Right renal cortex interstitium (tissue), 3 donors: ENCODE data around the gene EPN1. TPM values are rescaled to one million over a fixed set of nuclear protein-coding genes. Genes with fewer than 3 reads are reported as not detected.
"Not testable (repeated sequence)": the region's sequence is repeated elsewhere in the genome, so short reads cannot be mapped to it uniquely, and the experiment has no call there.

Source experiments
- DNase-seq, 3 donors: peaks; one replicate each; pipeline ENCODE4 v3.0.0-alpha.2; 2013; ENCODE audit warnings: low read depth in 3 of 3, low spot score in 2 of 3
- polyA plus RNA-seq, 3 donors: library from polyadenylated mRNA; unstranded; fragments of 120-200 nt; gene quantifications; one replicate each; pipeline ENCODE4 v1.2.1, GENCODE V29; 2013; ENCODE audit not compliant: insufficient read length in 3 of 3

EPN1 gene
- polyA plus RNA-seq, 3 donors = 82.7 to 104 (median 85.8) TPM

GRCh38 chr19:55712804-55713631, 38.0 kb downstream of the EPN1 start:
- no peak for DNase-seq

DNA sequence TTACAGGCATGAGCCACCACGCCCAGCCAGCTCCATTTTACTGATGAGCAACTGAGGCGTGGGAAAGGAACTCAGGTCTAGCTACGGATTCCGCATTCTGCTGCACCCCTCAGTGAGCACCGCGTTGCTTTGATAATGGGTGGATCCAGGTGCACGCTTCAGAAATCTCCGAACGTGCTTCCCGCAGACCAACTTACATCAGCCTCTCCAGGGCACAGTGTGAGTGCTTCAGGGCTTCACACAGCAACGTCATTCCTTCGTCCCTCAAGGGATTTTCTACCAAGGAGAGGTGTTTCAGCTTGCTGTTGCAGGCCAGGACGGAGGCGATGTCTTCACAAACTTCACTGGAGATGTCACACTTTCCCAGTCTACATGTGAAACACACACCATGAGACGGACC, 41.5 kb downstream of the EPN1 start:
- DNase-seq = no peak

DNA sequence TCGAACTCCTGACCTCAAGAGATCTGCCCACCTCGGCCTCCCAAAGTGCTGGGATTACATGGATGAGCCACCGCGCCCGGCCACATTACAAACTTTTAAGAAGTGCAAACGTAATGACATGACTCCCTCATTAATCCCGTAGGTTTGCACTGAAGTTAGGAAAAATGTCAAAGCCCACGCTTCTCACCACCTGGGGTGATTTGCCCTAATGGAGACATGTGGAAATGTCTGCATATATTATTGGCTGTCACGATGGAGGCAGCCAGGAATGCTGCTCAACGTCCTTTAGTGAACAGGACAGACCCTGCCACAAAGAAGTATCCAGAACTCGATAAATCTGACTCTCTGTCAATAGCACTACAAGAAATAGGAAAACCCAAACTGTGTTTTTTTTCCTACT, 42.2 kb downstream of the EPN1 start:
- no peak for DNase-seq

DNA sequence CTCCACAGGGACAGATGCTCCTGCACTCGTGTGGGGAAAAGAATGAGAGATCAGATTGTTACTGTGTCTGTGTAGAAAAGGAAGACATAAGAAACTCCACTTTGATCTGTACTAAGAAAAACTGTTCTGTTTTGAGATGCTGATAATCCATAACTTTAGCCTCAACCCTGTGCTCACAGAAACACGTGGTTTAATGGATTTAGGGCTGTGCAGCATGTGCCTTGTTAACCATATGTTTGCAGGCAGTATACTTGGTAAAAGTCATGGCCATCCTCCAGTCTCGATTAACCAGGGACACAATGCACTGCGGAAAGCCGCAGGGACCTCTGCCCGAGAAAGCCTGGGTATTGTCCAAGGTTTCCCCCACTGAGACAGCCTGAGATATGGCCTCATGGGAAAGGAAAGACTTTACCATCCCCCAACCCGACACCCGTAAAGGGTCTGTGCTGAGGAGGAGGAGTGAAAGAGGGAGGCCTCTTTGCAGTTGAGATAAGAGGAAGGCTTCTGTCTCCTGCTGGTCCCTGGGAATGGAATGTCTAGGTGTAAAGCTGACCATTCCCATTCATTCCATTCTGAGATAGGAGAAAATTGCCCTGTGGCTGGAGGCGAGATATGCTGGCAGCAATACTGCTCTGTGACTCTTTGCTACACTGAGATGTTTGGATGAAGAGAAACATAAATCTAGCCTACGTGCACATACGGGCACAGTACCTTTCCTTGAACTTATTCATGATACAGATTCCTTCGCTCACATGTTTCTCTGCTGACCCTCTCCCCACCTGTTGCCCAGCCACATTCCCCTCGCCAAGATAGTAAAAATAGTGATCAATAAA, 43.1 kb downstream of the EPN1 start:
- DNase-seq = not testable (repeated sequence)

- DNase-seq = no peak
These were observed 45.3 kb downstream of the EPN1 start for GRCh38 chr19:55720214-55720746.

DNA sequence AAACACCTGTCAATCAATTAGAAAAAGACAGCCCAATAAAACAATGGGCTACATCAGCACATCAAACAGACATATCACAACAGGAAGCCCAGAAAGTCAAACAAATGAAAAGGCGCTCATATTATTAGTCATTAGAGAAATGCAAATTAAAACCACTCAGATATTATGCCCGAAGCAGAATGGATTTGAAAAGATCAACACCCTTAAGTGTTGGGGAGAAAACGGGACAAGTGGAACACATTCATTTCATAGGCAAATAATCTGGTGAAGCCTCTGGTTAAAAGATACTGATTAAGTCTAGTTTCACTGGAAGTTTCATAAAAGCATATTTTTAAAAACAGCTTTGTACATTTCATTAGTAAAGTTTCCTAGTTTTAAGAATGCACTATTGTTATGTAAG, 45.8 kb downstream of the EPN1 start:
- no peak for DNase-seq

GRCh38 chr19:55723491-55723890, 48.5 kb downstream of the EPN1 start:
- no peak for DNase-seq

DNA sequence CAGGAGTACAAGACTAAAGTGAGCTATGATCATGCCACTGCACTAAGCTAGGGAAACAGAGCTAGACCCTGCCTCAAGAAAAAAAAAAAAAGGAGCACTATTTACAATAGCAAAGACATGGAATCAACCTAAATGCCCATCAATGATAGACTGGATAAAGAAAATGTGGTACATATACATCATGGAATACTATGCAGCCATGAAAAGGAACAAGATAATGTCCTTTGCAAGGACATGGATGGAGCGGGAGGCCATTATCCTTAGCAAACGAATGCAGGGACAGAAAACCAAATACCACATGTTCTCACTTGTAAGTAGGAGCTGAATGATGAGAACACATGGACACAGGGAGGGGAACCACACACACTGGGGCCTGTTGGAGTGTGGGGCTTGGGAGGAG, 55.4 kb downstream of the EPN1 start:
- not testable (repeated sequence) for DNase-seq

- DNase-seq = no peak
These were observed 63.3 kb downstream of the EPN1 start, which contains the start of gene NLRP9 for GRCh38 chr19:55738302-55738701. Gene NLRP9, minus strand, starts transcription at chr19:55738402. Its CDS starts 28 bp downstream, at chr19:55738374.

- DNase-seq = no peak
These were observed 75.7 kb downstream of the EPN1 start for GRCh38 chr19:55750715-55751114.

GRCh38 chr19:55753401-55753800, 78.4 kb downstream of the EPN1 start:
- DNase-seq = no peak

DNA sequence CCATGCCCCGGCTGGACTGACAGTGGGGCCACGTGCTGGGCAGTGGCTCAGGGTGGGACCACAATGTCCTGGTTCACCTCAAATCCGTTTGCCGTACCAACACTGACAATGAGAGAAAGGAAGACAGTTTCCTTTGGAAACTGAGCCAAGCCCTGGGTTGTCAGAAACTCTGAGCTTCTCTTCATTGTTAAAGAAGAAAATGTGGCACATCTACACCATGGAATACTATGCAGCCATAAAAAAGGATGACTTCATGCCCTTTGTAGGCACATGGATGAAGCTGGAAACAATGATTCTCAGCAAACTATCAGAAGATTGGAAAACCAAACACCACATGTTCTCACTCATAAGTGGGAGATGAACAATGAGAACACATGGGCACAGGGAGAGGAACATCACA, 81.8 kb downstream of the EPN1 start:
- DNase-seq = not testable (repeated sequence)

DNA sequence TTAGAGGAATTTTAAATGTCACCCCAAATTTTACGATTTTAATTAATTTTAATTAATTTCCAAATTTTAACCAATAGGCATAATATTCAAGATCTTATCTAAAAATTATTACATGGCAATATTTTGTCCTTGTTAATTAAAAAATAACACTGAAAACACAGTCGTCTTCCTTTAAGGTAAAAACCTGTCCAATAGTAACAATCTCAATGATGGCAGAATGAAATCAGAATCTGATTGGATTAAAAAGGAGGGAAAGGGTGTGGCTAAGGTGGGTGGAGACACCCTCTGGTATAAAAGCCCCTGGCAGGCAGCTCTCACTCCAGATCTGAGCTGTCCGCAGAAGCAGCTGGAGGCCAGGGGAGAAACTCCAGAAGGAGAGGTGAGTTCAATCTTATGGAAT, 83.8 kb downstream of the EPN1 start, which contains the start of gene RFPL4A:
RFPL4A (plus strand) TSS at position 301 of the 400 bp plus-strand sequence. CDS start 2,704 bp downstream, outside the sequence.
- not testable (repeated sequence) for DNase-seq

Other genes starting within 250 kb of the EPN1 start
- under 1 TPM; 0.11 to 0.19 (median 0.13) TPM for gene SHISA7, start 231.9 kb upstream of the EPN1 start, polyA plus RNA-seq
- gene ISOC2, start 213.6 kb upstream of the EPN1 start, polyA plus RNA-seq = 10 to 100 TPM; 28.7 to 38.3 (median 31.9) TPM
- gene C19orf85, start 210.5 kb upstream of the EPN1 start, polyA plus RNA-seq = not detected
- 1 to 10 TPM; 2.0 to 3.0 (median 3.0) TPM for gene ZNF628, start 198.6 kb upstream of the EPN1 start, polyA plus RNA-seq
- 10 to 100 TPM; 44.7 to 51.7 (median 45.9) TPM for gene NAT14, start 190.0 kb upstream of the EPN1 start, polyA plus RNA-seq
- 1 to 10 TPM; 1.1 to 1.6 (median 1.2) TPM for gene SSC5D, start 186.8 kb upstream of the EPN1 start, polyA plus RNA-seq
- under 1 TPM; 0.37 to 0.51 (median 0.50) TPM for gene SBK2, start 138.1 kb upstream of the EPN1 start, polyA plus RNA-seq
- under 1 TPM in 2 of 3 donors, not detected in 1; 0.15 to 0.21 TPM for gene SBK3, start 129.7 kb upstream of the EPN1 start, polyA plus RNA-seq
- gene ZNF579, start 94.4 kb upstream of the EPN1 start, polyA plus RNA-seq = 10 to 100 TPM; 11.8 to 13.2 (median 13.1) TPM
- 10 to 100 TPM; 16.6 to 18.9 (median 17.7) TPM for gene FIZ1, start 75.7 kb upstream of the EPN1 start, polyA plus RNA-seq
- gene ZNF524, start 74.9 kb upstream of the EPN1 start, polyA plus RNA-seq = 1 to 10 TPM; 6.0 to 8.1 (median 6.6) TPM
- gene ZNF865, start 69.6 kb upstream of the EPN1 start, polyA plus RNA-seq = 1 to 10 TPM; 5.1 to 7.0 (median 6.1) TPM
- gene ZNF784, start 50.7 kb upstream of the EPN1 start, polyA plus RNA-seq = 10 to 100 TPM in 2 of 3 donors, 1 to 10 TPM in 1; 9.1 to 10.8 (median 10.0) TPM
- 10 to 100 TPM; 33.3 to 39.6 (median 38.2) TPM for gene ZNF580, start 34.2 kb upstream of the EPN1 start, polyA plus RNA-seq
- 10 to 100 TPM; 22.1 to 24.5 (median 24.2) TPM for gene ZNF581, start 31.6 kb upstream of the EPN1 start, polyA plus RNA-seq
- 10 to 100 TPM; 19.1 to 20.8 (median 20.8) TPM for gene CCDC106, start 27.0 kb upstream of the EPN1 start, polyA plus RNA-seq
- gene U2AF2, start 20.2 kb upstream of the EPN1 start, polyA plus RNA-seq = 100 to 1,000 TPM; 156 to 170 (median 157) TPM
- under 1 TPM in 1 of 3 donors, not detected in 2; 0.07 TPM for gene NLRP9, start 63.2 kb downstream of the EPN1 start, polyA plus RNA-seq
- gene RFPL4A, start 83.9 kb downstream of the EPN1 start, polyA plus RNA-seq = not detected
- gene RFPL4AL1, start 93.9 kb downstream of the EPN1 start, polyA plus RNA-seq = under 1 TPM in 1 of 3 donors, not detected in 2; 0.24 TPM
- under 1 TPM; 0.13 to 0.19 (median 0.15) TPM for gene NLRP11, start 156.8 kb downstream of the EPN1 start, polyA plus RNA-seq
- not detected for gene NLRP4, start 161.3 kb downstream of the EPN1 start, polyA plus RNA-seq